Sigmoid colon (tissue), 4 donors: ENCODE measurements around the gene SKI.

Source experiments
- CTCF ChIP-seq, 4 experiments: fragments of 450-650 bp in 3 of 4; fragments of 200-600 bp in 1 of 4; IDR thresholded peaks; one replicate each; pipeline ENCODE4 v1.5.1; 2016 to 2019; ENCODE audit warnings: antibody characterized with exemption in 4 of 4, mild to moderate bottlenecking in 3 of 4, moderate library complexity in 2 of 4
- POLR2A ChIP-seq, 2 donors: fragments of 450-650 bp; IDR thresholded peaks; one replicate each; pipeline ENCODE4 v1.6.1; 2016; ENCODE audit warnings: antibody characterized with exemption in 2 of 2, mild to moderate bottlenecking in 2 of 2, moderate library complexity in 2 of 2
- POLR2AphosphoS5 ChIP-seq, 4 donors: sonication (generic); formaldehyde crosslinking; IDR thresholded peaks; one replicate each; pipeline ENCODE4 v1.6.1; 2017; ENCODE audit warnings: antibody characterized with exemption in 4 of 4

DNA sequence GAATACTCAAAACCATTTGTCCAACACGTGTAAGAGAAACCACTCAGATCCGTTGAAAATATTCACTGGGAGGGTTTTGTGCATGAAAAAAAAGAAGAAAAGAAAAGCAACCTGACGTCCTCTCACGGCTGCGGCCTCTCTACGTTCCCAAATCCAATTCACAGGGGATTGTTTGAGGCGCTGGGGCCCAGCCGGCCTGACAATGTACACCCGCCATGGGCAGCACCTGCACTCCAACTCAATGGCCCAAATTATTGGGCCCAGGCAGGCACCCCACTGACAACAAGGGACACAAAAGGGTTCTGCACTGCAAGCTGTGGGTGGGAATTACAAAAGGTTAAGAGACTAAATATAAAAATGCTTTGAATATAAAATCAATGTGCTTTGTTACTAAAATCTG, 121.7 kb downstream of the SKI start:
- TF ChIP-seq POLR2A (IDR thresholded peaks at IDR 0.05) = no peak
- no peak for TF ChIP-seq CTCF (IDR thresholded peaks at IDR 0.05)
- TF ChIP-seq POLR2AphosphoS5 (IDR thresholded peaks at IDR 0.05) = no peak
